Measurements from ENCODE around the gene CASTOR2.

GRCh38 chr7:75019800-75020199 lies 55.3 kb downstream of the CASTOR2 start:
- TF ChIP-seq CTCF (conservative IDR thresholded peaks at IDR 0.05 in 1 of 2, IDR thresholded peaks at IDR 0.05 in 1 of 2; ENCODE audit: extremely low read depth in 1 of 2, insufficient read depth in 1 of 2, low read depth in 1 of 2, low read length in 2 of 2) (no peak), EZH2 (IDR thresholded peaks at IDR 0.05; ENCODE audit: borderline replicate concordance, low read length) (no peak)
